GM10266 (cell line): Measurements from ENCODE around the gene PRR15L.

Source experiments
- DNase-seq: peaks from one replicate; pipeline ENCODE4 v3.0.0; 2012; ENCODE audit errors: extremely low spot score
- TF ChIP-seq, protein P1 (sequence below): IDR thresholded peaks from 2 replicates; pipeline ENCODE4 v1.5.1; 2012; ENCODE audit warnings: mild to moderate bottlenecking, low read depth; ENCODE audit not compliant: control insufficient read depth, insufficient read depth; ENCODE audit errors: missing control alignments

The PRR15L gene

DNA sequence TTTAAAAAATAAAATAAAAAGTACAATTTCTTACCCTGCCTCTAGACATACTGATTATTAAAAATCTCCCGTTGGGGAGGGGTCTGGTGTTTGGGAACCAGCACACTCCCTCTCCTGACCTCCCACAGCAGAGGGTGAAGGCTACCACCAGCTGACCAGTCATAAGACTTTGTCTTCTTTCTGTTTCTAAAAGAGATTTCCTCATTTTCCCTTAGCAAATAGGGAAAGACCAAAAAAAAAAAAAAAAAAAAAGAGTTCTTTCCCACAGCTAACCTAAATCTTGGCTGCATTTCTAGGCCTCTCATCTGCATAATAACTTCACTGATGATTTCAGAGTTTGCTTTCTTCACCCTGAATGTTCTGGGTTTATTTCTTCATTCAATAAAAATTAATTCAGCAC is 43.5 kb upstream of the PRR15L start:
- DNase-seq: no peak
- TF ChIP-seq, protein P1, sequence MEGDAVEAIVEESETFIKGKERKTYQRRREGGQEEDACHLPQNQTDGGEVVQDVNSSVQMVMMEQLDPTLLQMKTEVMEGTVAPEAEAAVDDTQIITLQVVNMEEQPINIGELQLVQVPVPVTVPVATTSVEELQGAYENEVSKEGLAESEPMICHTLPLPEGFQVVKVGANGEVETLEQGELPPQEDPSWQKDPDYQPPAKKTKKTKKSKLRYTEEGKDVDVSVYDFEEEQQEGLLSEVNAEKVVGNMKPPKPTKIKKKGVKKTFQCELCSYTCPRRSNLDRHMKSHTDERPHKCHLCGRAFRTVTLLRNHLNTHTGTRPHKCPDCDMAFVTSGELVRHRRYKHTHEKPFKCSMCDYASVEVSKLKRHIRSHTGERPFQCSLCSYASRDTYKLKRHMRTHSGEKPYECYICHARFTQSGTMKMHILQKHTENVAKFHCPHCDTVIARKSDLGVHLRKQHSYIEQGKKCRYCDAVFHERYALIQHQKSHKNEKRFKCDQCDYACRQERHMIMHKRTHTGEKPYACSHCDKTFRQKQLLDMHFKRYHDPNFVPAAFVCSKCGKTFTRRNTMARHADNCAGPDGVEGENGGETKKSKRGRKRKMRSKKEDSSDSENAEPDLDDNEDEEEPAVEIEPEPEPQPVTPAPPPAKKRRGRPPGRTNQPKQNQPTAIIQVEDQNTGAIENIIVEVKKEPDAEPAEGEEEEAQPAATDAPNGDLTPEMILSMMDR: no peak

DNA sequence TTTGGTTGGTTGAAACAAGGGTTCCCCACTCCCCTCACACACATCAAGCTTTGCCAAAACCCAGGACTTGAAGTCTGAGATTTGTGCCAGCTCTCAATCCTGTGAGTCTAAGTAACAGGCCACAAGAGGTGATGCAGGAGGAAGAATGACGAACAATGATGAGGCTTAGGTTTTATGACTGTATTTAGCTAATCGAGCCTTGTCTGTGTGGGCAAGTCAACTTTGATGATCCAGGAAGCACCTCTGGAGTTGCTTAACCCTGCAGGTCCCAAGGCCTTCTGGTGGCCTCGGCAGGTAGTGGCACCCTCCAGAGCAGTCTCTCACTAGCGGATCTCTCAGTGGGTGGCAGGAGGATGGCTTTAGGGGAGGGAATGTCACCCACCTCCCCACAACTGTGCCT is 41.9 kb upstream of the PRR15L start:
- DNase-seq: no peak
- TF ChIP-seq, protein P1: no peak

DNA sequence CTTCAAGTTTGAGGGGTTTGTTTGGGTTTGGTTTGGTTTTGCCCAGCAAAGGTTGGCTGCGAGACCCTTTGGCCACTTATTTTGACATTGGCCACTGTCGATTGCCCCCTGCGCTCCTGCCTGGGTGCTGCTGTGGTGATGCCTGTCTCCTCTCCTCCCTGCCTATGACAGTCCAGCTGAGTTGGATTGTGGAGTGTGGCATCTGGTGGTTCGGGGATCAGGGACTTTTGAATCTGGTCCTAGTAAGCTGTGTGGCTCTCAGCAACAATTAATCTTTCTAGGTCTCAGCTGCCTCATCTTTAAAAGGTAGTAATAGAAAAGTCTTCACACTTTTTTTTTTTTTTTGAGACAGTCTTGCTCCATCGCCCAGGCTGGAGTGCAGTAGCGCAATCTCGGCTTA is 40.4 kb upstream of the PRR15L start:
- DNase-seq: no peak
- TF ChIP-seq, protein P1: no peak

DNA sequence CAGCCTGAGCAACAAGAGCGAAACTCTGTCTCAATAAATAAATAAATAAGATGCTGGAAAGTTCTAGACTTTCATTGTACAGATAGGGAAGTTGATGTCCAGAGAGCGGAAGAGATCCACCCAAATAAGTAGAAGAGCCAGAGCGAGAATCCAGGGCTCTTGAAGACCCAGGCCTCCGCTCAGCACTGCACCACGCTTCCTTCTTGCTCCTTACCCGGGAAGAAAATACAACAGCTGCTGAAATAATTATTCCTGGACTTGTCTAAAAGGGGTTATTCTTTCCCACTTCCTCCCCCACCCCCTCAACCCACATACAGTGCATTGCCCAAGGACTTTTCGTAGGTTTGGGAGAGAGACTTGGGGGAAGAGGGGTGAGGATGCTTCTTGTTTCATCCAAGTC is 39.9 kb upstream of the PRR15L start:
- DNase-seq: no peak

DNA sequence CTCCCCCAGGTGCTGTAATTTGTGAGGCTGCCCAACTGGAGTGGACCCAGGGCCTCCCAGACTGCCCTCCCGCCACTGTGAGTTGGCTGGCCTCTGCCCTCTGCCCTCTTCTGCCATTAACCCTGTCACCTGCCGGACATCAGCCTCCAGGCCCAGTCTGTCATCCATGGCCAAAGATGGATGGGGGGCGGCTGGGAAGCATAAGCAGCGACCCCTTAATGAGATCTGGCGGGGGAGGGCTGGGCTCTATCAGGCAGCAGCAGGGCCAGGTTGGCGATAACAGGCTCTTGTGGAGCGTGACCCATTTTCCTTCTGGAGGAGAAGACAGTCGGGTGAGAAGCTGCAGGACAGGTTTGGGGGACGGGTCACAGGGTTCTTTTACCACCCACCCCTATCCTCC is 38.5 kb upstream of the PRR15L start:
- no peak for DNase-seq
- TF ChIP-seq, protein P1: no peak

More for the DNA sequence above, 39.9 kb upstream of the PRR15L start:
- TF ChIP-seq, protein P1: no peak

DNA sequence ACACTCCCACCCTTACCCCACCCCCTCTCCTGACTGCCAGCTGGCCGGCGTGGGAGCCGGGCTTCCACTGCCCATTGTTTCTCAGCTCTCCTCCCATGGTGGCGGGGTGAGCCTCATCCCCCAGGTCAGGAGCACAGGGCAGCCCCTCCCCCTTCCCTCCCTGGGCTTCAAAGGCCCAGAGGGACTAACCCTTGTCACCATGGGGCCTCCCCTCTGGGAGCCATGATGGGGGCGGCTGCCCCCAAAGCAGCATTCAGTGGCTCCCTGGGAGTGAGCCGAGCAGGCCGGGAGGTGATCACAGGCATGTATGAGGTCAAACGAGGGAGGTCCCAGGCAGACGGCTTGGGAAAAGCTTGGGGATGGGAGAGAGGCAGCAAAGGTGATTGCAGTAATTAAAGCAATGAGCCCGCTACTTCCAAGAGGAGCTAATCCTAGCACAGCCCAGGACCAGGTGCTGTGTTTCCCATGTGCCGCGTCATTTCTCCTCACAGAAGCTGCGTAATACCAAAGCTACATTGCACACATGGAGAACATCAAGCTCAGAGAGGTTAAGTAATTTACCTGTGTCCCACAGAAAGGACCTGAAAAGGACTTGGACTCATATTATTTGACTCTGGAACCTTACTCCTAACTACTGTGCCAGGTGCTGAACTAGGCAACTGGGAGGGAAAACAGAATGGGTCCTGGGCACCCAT is 37.7 kb upstream of the PRR15L start:
- TF ChIP-seq, protein P1: no peak
- DNase-seq: no peak

DNA sequence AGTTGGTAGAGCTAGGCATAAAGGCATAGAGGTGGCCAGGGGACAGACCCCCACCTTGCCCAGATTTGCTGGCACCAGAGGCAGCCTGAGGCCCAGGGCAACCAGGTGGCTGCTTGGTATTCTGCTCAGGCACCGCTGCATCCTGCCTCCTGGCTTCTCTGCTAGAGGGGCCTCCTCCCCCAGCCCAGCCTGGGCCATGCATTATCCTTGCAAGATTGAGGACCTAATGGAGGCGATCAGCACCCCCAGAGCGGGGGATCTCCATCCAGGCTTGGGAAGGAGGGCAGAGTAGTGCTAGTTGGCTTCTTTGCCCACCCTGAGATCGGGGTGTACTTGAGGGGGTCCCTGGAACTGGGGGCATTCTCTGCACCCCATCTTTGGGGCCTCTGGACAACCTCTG is 37.0 kb upstream of the PRR15L start:
- no peak for DNase-seq
- TF ChIP-seq, protein P1: no peak
